Measurements from ENCODE around the gene TAB2. TPM values are rescaled to one million over a fixed set of nuclear protein-coding genes. Genes with fewer than 3 reads are reported as not detected.

The TAB2 gene
- total RNA-seq, 1 experiment from 2014 or later = 43.6 TPM

GRCh38 chr6:149278997-149279396, 38.5 kb upstream of the TAB2 start:
- Mint-ChIP-seq H3K27ac (ENCODE audit: unreplicated experiment) (no peak overlapping the region), H3K4me1 (ENCODE audit: low read depth, unreplicated experiment) (no peaks in the 10 kb centered on the region), H3K36me3 (ENCODE audit: insufficient read depth, unreplicated experiment) (no peaks in the 10 kb centered on the region), H3K27me3 (ENCODE audit: insufficient read depth, unreplicated experiment) (peaks cover 5% of the 10 kb centered on the region), H3K9me3 (ENCODE audit: unreplicated experiment) (no peaks in the 10 kb centered on the region), H3K4me3 (ENCODE audit: unreplicated experiment) (no peak overlapping the region)
- H3K9me3 ChIP-seq = no peaks in the 10 kb centered on the region
- no TSS peak for BruUV-seq (replicated peaks)
- no peaks in the 10 kb centered on the region for H3K4me1 ChIP-seq
- CTCF ChIA-PET = no interaction called here
- TF ChIP-seq, protein P1, sequence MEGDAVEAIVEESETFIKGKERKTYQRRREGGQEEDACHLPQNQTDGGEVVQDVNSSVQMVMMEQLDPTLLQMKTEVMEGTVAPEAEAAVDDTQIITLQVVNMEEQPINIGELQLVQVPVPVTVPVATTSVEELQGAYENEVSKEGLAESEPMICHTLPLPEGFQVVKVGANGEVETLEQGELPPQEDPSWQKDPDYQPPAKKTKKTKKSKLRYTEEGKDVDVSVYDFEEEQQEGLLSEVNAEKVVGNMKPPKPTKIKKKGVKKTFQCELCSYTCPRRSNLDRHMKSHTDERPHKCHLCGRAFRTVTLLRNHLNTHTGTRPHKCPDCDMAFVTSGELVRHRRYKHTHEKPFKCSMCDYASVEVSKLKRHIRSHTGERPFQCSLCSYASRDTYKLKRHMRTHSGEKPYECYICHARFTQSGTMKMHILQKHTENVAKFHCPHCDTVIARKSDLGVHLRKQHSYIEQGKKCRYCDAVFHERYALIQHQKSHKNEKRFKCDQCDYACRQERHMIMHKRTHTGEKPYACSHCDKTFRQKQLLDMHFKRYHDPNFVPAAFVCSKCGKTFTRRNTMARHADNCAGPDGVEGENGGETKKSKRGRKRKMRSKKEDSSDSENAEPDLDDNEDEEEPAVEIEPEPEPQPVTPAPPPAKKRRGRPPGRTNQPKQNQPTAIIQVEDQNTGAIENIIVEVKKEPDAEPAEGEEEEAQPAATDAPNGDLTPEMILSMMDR (IDR thresholded peaks at IDR 0.05; ENCODE audit: insufficient read depth in 1 of 2, low read depth in 1 of 2, low read length in 1 of 2, severe bottlenecking in 1 of 2, unreplicated experiment in 1 of 2) = no peak
- intact Hi-C loops (cut with micrococcal nuclease; ENCODE audit: unreplicated experiment) = no loop called here
- no peaks in the 10 kb centered on the region for H3K36me3 ChIP-seq (ENCODE audit: control insufficient read depth, insufficient read depth, low read length)
- DNase-seq = no peak
- H3K27me3 ChIP-seq (replicated peaks; ENCODE audit: control insufficient read depth, insufficient read depth, low read length) = no peaks in the 10 kb centered on the region
- no peak overlapping the region for H3K4me3 ChIP-seq (ENCODE audit: low read depth, low read length)
- POLR2A ChIA-PET = no interaction called here

- Mint-ChIP-seq H3K9me3 (ENCODE audit: unreplicated experiment) (no peaks in the 10 kb centered on the region), H3K27ac (ENCODE audit: unreplicated experiment) (no peak overlapping the region), H3K27me3 (ENCODE audit: insufficient read depth, unreplicated experiment) (no peaks in the 10 kb centered on the region), H3K4me3 (ENCODE audit: unreplicated experiment) (no peak overlapping the region), H3K4me1 (ENCODE audit: low read depth, unreplicated experiment) (no peaks in the 10 kb centered on the region), H3K36me3 (ENCODE audit: insufficient read depth, unreplicated experiment) (no peaks in the 10 kb centered on the region)
- no TSS peak for BruUV-seq (replicated peaks)
- POLR2A ChIA-PET = no interaction called here
- Histone ChIP-seq H3K27me3 (replicated peaks; ENCODE audit: control insufficient read depth, insufficient read depth, low read length) (no peaks in the 10 kb centered on the region), H3K9me3 (no peaks in the 10 kb centered on the region), H3K36me3 (ENCODE audit: control insufficient read depth, insufficient read depth, low read length) (no peaks in the 10 kb centered on the region), H3K4me3 (ENCODE audit: low read depth, low read length) (no peak overlapping the region), H3K4me1 (no peaks in the 10 kb centered on the region)
- TF ChIP-seq, protein P1 (IDR thresholded peaks at IDR 0.05; ENCODE audit: insufficient read depth in 1 of 2, low read depth in 1 of 2, low read length in 1 of 2, severe bottlenecking in 1 of 2, unreplicated experiment in 1 of 2) = no peak
- intact Hi-C loops (cut with micrococcal nuclease; ENCODE audit: unreplicated experiment) = no loop called here
- DNase-seq = no peak
- CTCF ChIA-PET = interaction anchor here (0.7 kb wide), 1 partner anchor 230 kb away, joined by 5 read pairs; no protein-coding TSS in a partner anchor
Observed at GRCh38 chr6:149284904-149285303, 32.6 kb upstream of the TAB2 start.

DNA sequence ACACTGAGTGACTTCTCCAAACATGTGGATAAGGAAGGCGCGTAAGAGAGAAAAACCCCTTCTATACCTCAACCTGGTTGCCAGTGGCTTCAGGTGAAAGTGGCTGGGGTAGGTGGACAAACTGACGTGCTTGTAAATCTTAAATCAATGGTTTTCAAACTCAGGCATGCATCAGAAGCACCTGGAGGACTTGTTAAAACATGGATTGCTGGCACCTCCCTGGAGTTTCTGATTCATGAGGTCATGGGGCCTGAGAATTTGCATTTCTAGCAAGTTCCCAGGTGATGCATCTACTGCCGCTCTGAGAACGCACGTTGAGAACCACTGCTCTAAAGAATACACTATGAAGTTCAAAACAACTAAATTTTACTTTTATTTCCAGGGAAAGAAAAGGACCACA, 31.9 kb upstream of the TAB2 start:
- Histone ChIP-seq H3K9me3 (no peaks in the 10 kb centered on the region), H3K36me3 (ENCODE audit: control insufficient read depth, insufficient read depth, low read length) (no peaks in the 10 kb centered on the region), H3K27me3 (replicated peaks; ENCODE audit: control insufficient read depth, insufficient read depth, low read length) (no peaks in the 10 kb centered on the region), H3K4me1 (no peaks in the 10 kb centered on the region), H3K4me3 (ENCODE audit: low read depth, low read length) (no peak overlapping the region)
- no peaks in the 10 kb centered on the region for H3K4me1 Mint-ChIP-seq (ENCODE audit: low read depth, unreplicated experiment)
- TF ChIP-seq, protein P1 (IDR thresholded peaks at IDR 0.05; ENCODE audit: insufficient read depth in 1 of 2, low read depth in 1 of 2, low read length in 1 of 2, severe bottlenecking in 1 of 2, unreplicated experiment in 1 of 2) = no peak
- H3K36me3 Mint-ChIP-seq (ENCODE audit: insufficient read depth, unreplicated experiment) = no peaks in the 10 kb centered on the region
- H3K27ac Mint-ChIP-seq (ENCODE audit: unreplicated experiment) = no peak overlapping the region
- intact Hi-C loops (cut with micrococcal nuclease; ENCODE audit: unreplicated experiment) = no loop called here
- no peaks in the 10 kb centered on the region for H3K27me3 Mint-ChIP-seq (ENCODE audit: insufficient read depth, unreplicated experiment)
- no TSS peak for BruUV-seq (replicated peaks)
- no peaks in the 10 kb centered on the region for H3K9me3 Mint-ChIP-seq (ENCODE audit: unreplicated experiment)
- no peak for DNase-seq
- ChIA-PET POLR2A (no interaction called here), CTCF (no interaction called here)
- no peak overlapping the region for H3K4me3 Mint-ChIP-seq (ENCODE audit: unreplicated experiment)

All from Caco-2 (cell line).